ENCODE results near the gene STRN4.

DNA sequence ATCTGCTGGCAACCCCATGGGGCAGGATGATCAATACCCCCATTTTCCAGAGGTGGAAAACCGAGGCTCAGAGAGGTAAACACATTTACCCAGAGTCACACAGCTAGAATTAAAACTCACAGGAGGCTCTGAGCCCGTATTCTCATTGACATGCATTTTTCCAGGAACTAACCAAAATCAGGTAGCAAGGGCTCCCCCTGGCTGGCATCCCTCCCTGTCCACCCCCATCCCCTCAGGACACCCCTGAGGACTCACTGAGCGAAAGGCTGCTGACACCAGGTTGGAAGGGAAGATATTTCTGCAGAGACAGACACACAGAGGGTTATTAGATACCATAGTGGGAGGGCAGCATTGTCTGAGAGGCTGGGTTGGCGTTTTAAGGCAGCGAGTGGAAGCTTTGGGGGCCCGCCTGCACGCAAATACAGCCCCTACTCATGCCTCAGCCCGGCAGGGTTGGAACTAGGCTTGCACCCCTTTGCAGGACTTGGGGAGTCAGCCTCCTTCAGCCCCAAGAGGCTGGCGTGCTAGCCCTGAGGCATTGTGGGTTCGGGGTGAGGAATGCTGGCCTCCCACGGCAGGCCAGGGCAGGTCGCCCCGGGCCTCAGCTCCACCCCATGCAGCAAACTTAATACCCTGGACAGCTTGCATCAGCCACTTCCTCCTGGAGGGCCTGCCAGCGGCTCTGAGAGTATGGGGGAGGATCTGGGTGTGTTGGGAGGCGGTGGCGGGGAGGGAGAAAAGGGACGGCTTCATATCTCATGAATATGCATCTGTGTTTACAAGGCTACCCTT, 38.2 kb upstream of the STRN4 start:
- TF ChIP-seq, protein P1, sequence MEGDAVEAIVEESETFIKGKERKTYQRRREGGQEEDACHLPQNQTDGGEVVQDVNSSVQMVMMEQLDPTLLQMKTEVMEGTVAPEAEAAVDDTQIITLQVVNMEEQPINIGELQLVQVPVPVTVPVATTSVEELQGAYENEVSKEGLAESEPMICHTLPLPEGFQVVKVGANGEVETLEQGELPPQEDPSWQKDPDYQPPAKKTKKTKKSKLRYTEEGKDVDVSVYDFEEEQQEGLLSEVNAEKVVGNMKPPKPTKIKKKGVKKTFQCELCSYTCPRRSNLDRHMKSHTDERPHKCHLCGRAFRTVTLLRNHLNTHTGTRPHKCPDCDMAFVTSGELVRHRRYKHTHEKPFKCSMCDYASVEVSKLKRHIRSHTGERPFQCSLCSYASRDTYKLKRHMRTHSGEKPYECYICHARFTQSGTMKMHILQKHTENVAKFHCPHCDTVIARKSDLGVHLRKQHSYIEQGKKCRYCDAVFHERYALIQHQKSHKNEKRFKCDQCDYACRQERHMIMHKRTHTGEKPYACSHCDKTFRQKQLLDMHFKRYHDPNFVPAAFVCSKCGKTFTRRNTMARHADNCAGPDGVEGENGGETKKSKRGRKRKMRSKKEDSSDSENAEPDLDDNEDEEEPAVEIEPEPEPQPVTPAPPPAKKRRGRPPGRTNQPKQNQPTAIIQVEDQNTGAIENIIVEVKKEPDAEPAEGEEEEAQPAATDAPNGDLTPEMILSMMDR (IDR thresholded peaks at IDR 0.05), result peak in 2 of 5 experiments; percentile 5 to 12
- TF ChIP-seq POLR2A (IDR thresholded peaks at IDR 0.05) (peak; percentile 20), EP300 (IDR thresholded peaks at IDR 0.05; ENCODE audit: low read depth) (no peak)
